B cell (primary cell): ENCODE measurements around the gene C19orf44. TPM values are rescaled to one million over a fixed set of nuclear protein-coding genes. Genes with fewer than 3 reads are reported as not detected.
"Not testable (repeated sequence)": the region's sequence is repeated elsewhere in the genome, so short reads cannot be mapped to it uniquely, and the experiment has no call there.

ENCODE experiments used
- ATAC-seq: fragments of 200-7000 bp; cut with Tn5 transposase; one replicate; pipeline ENCODE4 v1.10.0; 2021; ENCODE audit warnings: low read depth, mild to moderate bottlenecking, moderate number of reproducible peaks, moderate library complexity
- CTCF ChIA-PET: fragments of 350-600 bp; sonication (Branson Sonifier 250); formaldehyde crosslinking; loops from one replicate; lab custom pipeline; 2021; ENCODE audit warnings: antibody characterized with exemption, inconsistent platforms; lab: Charles Lee
- POLR2A ChIA-PET: fragments of 350-600 bp; sonication (Branson Sonifier 250); formaldehyde crosslinking; loops from one replicate; lab custom pipeline; 2021; ENCODE audit warnings: antibody characterized with exemption; lab: Charles Lee
- DNase-seq: peaks from one replicate; pipeline ENCODE4 v3.0.0; 2013
- H2AFZ ChIP-seq: 2 replicates; pipeline ENCODE4 v1.6.1; 2012; ENCODE audit warnings: mild to moderate bottlenecking, low read depth, low read length; ENCODE audit not compliant: insufficient read depth, poor library complexity, severe bottlenecking
- H3K27ac ChIP-seq, 2 donors: 1 replicate in 1 of 2; 2 replicates in 1 of 2; pipeline ENCODE4 v1.5.1; 2012 to 2013; ENCODE audit warnings: low read length in 2 of 2, mild to moderate bottlenecking in 2 of 2, moderate library complexity in 1 of 2
- H3K27me3 ChIP-seq, 4 experiments: fragments of 200-600 bp in 1 of 4; sonication (generic) in 1 of 4; replicated peaks in 1 of 4; 1 replicate in 2 of 4; 2 replicates in 2 of 4; pipeline versions ENCODE4 v1.6.1 to v1.7.0; 2013 to 2016; ENCODE audit warnings: low read length in 3 of 4, mild to moderate bottlenecking in 2 of 4, mixed read lengths in 1 of 4, moderate library complexity in 1 of 4; ENCODE audit not compliant: insufficient read depth in 4 of 4, control insufficient read depth in 3 of 4; ENCODE audit errors: control extremely low read depth in 1 of 4
- H3K36me3 ChIP-seq, 2 experiments: replicated peaks in 1 of 2; 1 replicate in 1 of 2; 2 replicates in 1 of 2; pipeline versions ENCODE4 v1.6.1 to v1.7.1; 2013; ENCODE audit warnings: low read length in 1 of 2; ENCODE audit not compliant: insufficient read depth in 2 of 2, control insufficient read depth in 1 of 2; ENCODE audit errors: control extremely low read depth in 1 of 2, extremely low read depth in 1 of 2
- H3K4me1 ChIP-seq, 2 donors: fragments of 200-600 bp in 1 of 2; sonication (generic) in 1 of 2; 1 replicate in 1 of 2; 2 replicates in 1 of 2; pipeline versions ENCODE4 v1.5.1 to v1.6.1; 2013 to 2017; ENCODE audit warnings: low read length in 2 of 2; ENCODE audit not compliant: control insufficient read depth in 2 of 2, insufficient read depth in 2 of 2
- H3K4me2 ChIP-seq: replicated peaks from 2 replicates; pipeline ENCODE3; 2012; ENCODE audit warnings: mild to moderate bottlenecking, low read depth, low read length; ENCODE audit not compliant: poor library complexity, severe bottlenecking
- H3K4me3 ChIP-seq, 5 experiments: fragments of 200-600 bp in 1 of 5; sonication (generic) in 1 of 5; 1 replicate in 3 of 5; 2 replicates in 2 of 5; pipeline versions ENCODE4 v1.5.1 to v1.7.0; 2011 to 2016; ENCODE audit warnings: low read length in 4 of 5, mild to moderate bottlenecking in 4 of 5, low read depth in 2 of 5, control low read depth in 1 of 5, moderate library complexity in 1 of 5; ENCODE audit not compliant: insufficient read depth in 1 of 5; ENCODE audit errors: control extremely low read depth in 1 of 5, extremely low read depth in 1 of 5
- H3K79me2 ChIP-seq: fragments of 200-600 bp; sonication (generic); one replicate; pipeline ENCODE4 v1.6.0; 2016; ENCODE audit warnings: low read length; ENCODE audit not compliant: control insufficient read depth, insufficient read depth
- H3K9ac ChIP-seq: fragments of 200-600 bp; sonication (generic); 2 replicates; pipeline ENCODE4 v1.6.1; 2017; ENCODE audit warnings: mild to moderate bottlenecking, low read length, moderate library complexity
- H3K9me3 ChIP-seq, 3 donors: one replicate each; pipeline versions ENCODE4 v1.6.1 to v1.7.1; 2013; ENCODE audit warnings: low read length in 2 of 3; ENCODE audit not compliant: control insufficient read depth in 2 of 3, insufficient read depth in 1 of 3; ENCODE audit errors: control extremely low read depth in 1 of 3
- H4K20me1 ChIP-seq: 2 replicates; pipeline ENCODE4 v1.6.0; 2012; ENCODE audit warnings: mild to moderate bottlenecking, low read length; ENCODE audit not compliant: insufficient read depth, control insufficient read depth, poor library complexity, severe bottlenecking
- H3K27ac Mint-ChIP-seq: one replicate; pipeline ENCODE4 v1.8.0; 2021; ENCODE audit warnings: mixed read lengths
- H3K27me3 Mint-ChIP-seq: one replicate; pipeline ENCODE4 v1.8.0; 2021; ENCODE audit warnings: mixed read lengths
- H3K4me1 Mint-ChIP-seq: one replicate; pipeline ENCODE4 v1.8.0; 2021; ENCODE audit warnings: mixed read lengths
- H3K4me3 Mint-ChIP-seq: one replicate; pipeline ENCODE4 v1.8.0; 2021; ENCODE audit warnings: mixed read lengths
- H3K9me3 Mint-ChIP-seq: one replicate; pipeline ENCODE4 v1.8.0; 2022; ENCODE audit warnings: mixed read lengths; ENCODE audit not compliant: insufficient read depth
- CTCF ChIP-seq: fragments of 200-600 bp; IDR thresholded peaks from one replicate; pipeline ENCODE4 v1.8.0; 2022; ENCODE audit warnings: antibody characterized with exemption, mild to moderate bottlenecking
- EZH2 ChIP-seq: IDR thresholded peaks from 2 replicates; pipeline ENCODE4 v1.6.1; 2012; ENCODE audit warnings: borderline replicate concordance, low read depth, mild to moderate bottlenecking, moderate library complexity, low read length; ENCODE audit not compliant: insufficient read depth, poor library complexity, severe bottlenecking
- WGBS: methylation state at CpG from one replicate; pipeline ENCODE4 v1.1.5; 2013; ENCODE audit warnings: missing lambda C conversion rate; ENCODE audit not compliant: insufficient coverage; 5-methylcytosine and 5-hydroxymethylcytosine counted together
- intact Hi-C: fragments of 100-400 bp; cut with micrococcal nuclease; formaldehyde crosslinking; loops from one replicate; pipeline ENCODE4 v1.10.0; 2022
- polyA plus RNA-seq: library from polyadenylated mRNA; depleted of rRNA; stranded (reverse); fragments of >200 nt; gene quantifications from 2 replicates; pipeline ENCODE4 v1.2.3, GENCODE V29; 2012
- total RNA-seq, 2 donors: library from RNA; stranded (reverse); fragments of 120-200 nt in 1 of 2; gene quantifications; 1 replicate in 1 of 2; 2 replicates in 1 of 2; pipeline versions ENCODE4 v1.2.3 to v1.2.4, GENCODE V29; 2013 to 2022

C19orf44 gene
- total and polyA plus RNA-seq, 2 donors (not counting 1 experiment from before 2014, with no cell fraction given) = 4.9 to 8.4 TPM

GRCh38 chr19:16465239-16465638 lies 31.0 kb upstream of the C19orf44 start:
- peaks cover 13 to 33% of the 10 kb centered on the region in 2 donors for H3K4me1 ChIP-seq
- peaks cover 0 to 9% of the 10 kb centered on the region in 2 experiments for H3K36me3 ChIP-seq
- no peak overlapping the region for H3K27ac Mint-ChIP-seq
- DNase-seq (no peak), ATAC-seq (no peak)
- H3K9ac ChIP-seq = no peak overlapping the region
- H3K4me3 ChIP-seq = no peak overlapping the region
- H3K79me2 ChIP-seq = peaks cover 98% of the 10 kb centered on the region
- peaks cover 74% of the 10 kb centered on the region for H4K20me1 ChIP-seq
- ChIA-PET CTCF (interaction anchor here (0.8 kb wide), 1 partner anchor 217 kb away, joined by 3 read pairs; no protein-coding TSS in a partner anchor), POLR2A (interaction anchor here (0.6 kb wide), 1 partner anchor 22 kb away, joined by 3 read pairs; no protein-coding TSS in a partner anchor)
- 98% methylated on average over 4 of the region's 5 CpGs for WGBS
- no peaks in the 10 kb centered on the region for H3K9me3 Mint-ChIP-seq
- H3K9me3 ChIP-seq = no peaks in the 10 kb centered on the region
- no peak overlapping the region for H3K4me3 Mint-ChIP-seq
- no peak overlapping the region for H2AFZ ChIP-seq
- TF ChIP-seq EZH2 (no peak), CTCF (no peak)
- H3K4me2 ChIP-seq = no peak overlapping the region
- peaks cover 70% of the 10 kb centered on the region for H3K4me1 Mint-ChIP-seq
- no peaks in the 10 kb centered on the region for H3K27me3 Mint-ChIP-seq
- intact Hi-C loops = no loop called here
- H3K27ac ChIP-seq = no peak overlapping the region
- H3K27me3 ChIP-seq = no peaks in the 10 kb centered on the region

GRCh38 chr19:16466802-16467427 lies 29.3 kb upstream of the C19orf44 start:
- intact Hi-C loops, H3K27ac Mint-ChIP-seq, H3K4me3 Mint-ChIP-seq, H3K36me3 ChIP-seq, H3K4me3 ChIP-seq, POLR2A ChIA-PET, H2AFZ ChIP-seq, H3K27me3 Mint-ChIP-seq, H3K9me3 ChIP-seq, H3K9me3 Mint-ChIP-seq, H3K27ac ChIP-seq, H3K9ac ChIP-seq, H3K4me2 ChIP-seq, H3K27me3 ChIP-seq, ATAC-seq, DNase-seq: not testable (repeated sequence)
- CTCF ChIA-PET = interaction anchor here (0.5 kb wide), 1 partner anchor 1896 kb away, joined by 3 read pairs; no protein-coding TSS in a partner anchor
- Histone ChIP-seq H3K4me1 (peaks cover 21 to 39% of the 10 kb centered on the region in 2 donors), H3K79me2 (peaks cover 97% of the 10 kb centered on the region), H4K20me1 (peaks cover 74% of the 10 kb centered on the region)
- 100% methylated on average over 5 of the region's 12 CpGs for WGBS
- H3K4me1 Mint-ChIP-seq = peaks cover 70% of the 10 kb centered on the region
